ENCODE results near the gene GDI2. TPM values are rescaled to one million over a fixed set of nuclear protein-coding genes. Genes with fewer than 3 reads are reported as not detected.
"Not testable (repeated sequence)": the region's sequence is repeated elsewhere in the genome, so short reads cannot be mapped to it uniquely, and the experiment has no call there.

The GDI2 gene
- polyA plus RNA-seq, 1 donor (not counting 4 experiments of a cell fraction or from before 2014, with no cell fraction given), result 293 TPM

- H3K79me2 ChIP-seq (ENCODE audit: control insufficient read depth, insufficient read depth, low read length), result no peaks in the 10 kb centered on the region
- no peak for FAIRE-seq
Measured at GRCh38 chr10:5854131-5854475, 40.9 kb upstream of the GDI2 start.

GRCh38 chr10:5846667-5847066, 33.4 kb upstream of the GDI2 start:
- DNase-seq (ENCODE audit: low read depth, low spot score); H3K4me1 ChIP-seq (ENCODE audit: control insufficient read depth, extremely low read depth, insufficient read depth, low read length); dilution Hi-C loops (cut with MboI; ENCODE audit: extremely low pct_ligation_motif_present, low sequenced_read_pairs); H4K20me1 ChIP-seq (ENCODE audit: control insufficient read depth, extremely low read depth, insufficient read depth, low read length); H3K27me3 ChIP-seq (ENCODE audit: control insufficient read depth, extremely low read depth, insufficient read depth, low read length); H3K4me3 ChIP-seq (ENCODE audit: control insufficient read depth in 2 of 3, extremely low read depth in 1 of 3, insufficient read depth in 2 of 3, low read depth in 1 of 3, low read length in 3 of 3); H3K9ac ChIP-seq (ENCODE audit: control insufficient read depth, extremely low read depth, insufficient read depth, low read length); H3K79me2 ChIP-seq (ENCODE audit: control insufficient read depth, insufficient read depth, low read length); FAIRE-seq; H3K4me2 ChIP-seq (ENCODE audit: control insufficient read depth, extremely low read depth, insufficient read depth, low read depth, low read length); H3K27ac ChIP-seq (ENCODE audit: control insufficient read depth, insufficient read depth, low read length); H3K9me3 ChIP-seq (ENCODE audit: control insufficient read depth, low read depth, low read length); H3K36me3 ChIP-seq (ENCODE audit: control insufficient read depth in 2 of 2, extremely low read depth in 1 of 2, insufficient read depth in 2 of 2, low read length in 2 of 2); H3K9me1 ChIP-seq (ENCODE audit: control insufficient read depth, extremely low read depth, insufficient read depth, low read length); H2AFZ ChIP-seq (ENCODE audit: control insufficient read depth, low read length): not testable (repeated sequence)

More at GRCh38 chr10:5854131-5854475, 40.9 kb upstream of the GDI2 start:
- Histone ChIP-seq H3K27ac (ENCODE audit: control insufficient read depth, insufficient read depth, low read length) (no peak overlapping the region), H3K4me2 (ENCODE audit: control insufficient read depth, extremely low read depth, insufficient read depth, low read depth, low read length) (no peak overlapping the region), H3K9ac (ENCODE audit: control insufficient read depth, extremely low read depth, insufficient read depth, low read length) (no peak overlapping the region), H4K20me1 (ENCODE audit: control insufficient read depth, extremely low read depth, insufficient read depth, low read length) (no peaks in the 10 kb centered on the region), H3K9me1 (ENCODE audit: control insufficient read depth, extremely low read depth, insufficient read depth, low read length) (no peaks in the 10 kb centered on the region), H2AFZ (ENCODE audit: control insufficient read depth, low read length) (no peak overlapping the region), H3K4me1 (ENCODE audit: control insufficient read depth, extremely low read depth, insufficient read depth, low read length) (no peaks in the 10 kb centered on the region), H3K36me3 (ENCODE audit: control insufficient read depth in 2 of 2, extremely low read depth in 1 of 2, insufficient read depth in 2 of 2, low read length in 2 of 2) (no peaks in the 10 kb centered on the region), H3K27me3 (ENCODE audit: control insufficient read depth, extremely low read depth, insufficient read depth, low read length) (peaks cover 6% of the 10 kb centered on the region), H3K4me3 (ENCODE audit: control insufficient read depth in 2 of 3, extremely low read depth in 1 of 3, insufficient read depth in 2 of 3, low read depth in 1 of 3, low read length in 3 of 3) (no peak overlapping the region), H3K9me3 (ENCODE audit: control insufficient read depth, low read depth, low read length) (no peaks in the 10 kb centered on the region)
- dilution Hi-C loops (cut with MboI; ENCODE audit: extremely low pct_ligation_motif_present, low sequenced_read_pairs), result no loop called here
- TF ChIP-seq EZH2 (IDR thresholded peaks at IDR 0.05; ENCODE audit: low read length) (no peak), CTCF (optimal IDR thresholded peaks at IDR 0.05 in 1 of 3, IDR thresholded peaks at IDR 0.05 in 1 of 3, conservative IDR thresholded peaks at IDR 0.05 in 1 of 3; ENCODE audit: extremely low read depth in 1 of 3, insufficient read depth in 2 of 3, low read length in 3 of 3) (no peak)
- DNase-seq (ENCODE audit: low read depth, low spot score), result no peak

GRCh38 chr10:5844345-5845055, 31.3 kb upstream of the GDI2 start:
- Histone ChIP-seq H2AFZ (ENCODE audit: control insufficient read depth, low read length) (no peak overlapping the region), H3K27me3 (ENCODE audit: control insufficient read depth, extremely low read depth, insufficient read depth, low read length) (no peaks in the 10 kb centered on the region), H3K36me3 (ENCODE audit: control insufficient read depth in 2 of 2, extremely low read depth in 1 of 2, insufficient read depth in 2 of 2, low read length in 2 of 2) (no peaks in the 10 kb centered on the region), H3K4me3 (ENCODE audit: control insufficient read depth in 2 of 3, extremely low read depth in 1 of 3, insufficient read depth in 2 of 3, low read depth in 1 of 3, low read length in 3 of 3) (no peak overlapping the region), H3K9ac (ENCODE audit: control insufficient read depth, extremely low read depth, insufficient read depth, low read length) (no peak overlapping the region), H3K4me2 (ENCODE audit: control insufficient read depth, extremely low read depth, insufficient read depth, low read depth, low read length) (peak overlapping the region; percentile 11), H3K27ac (ENCODE audit: control insufficient read depth, insufficient read depth, low read length) (no peak overlapping the region), H3K9me1 (ENCODE audit: control insufficient read depth, extremely low read depth, insufficient read depth, low read length) (no peaks in the 10 kb centered on the region), H3K79me2 (ENCODE audit: control insufficient read depth, insufficient read depth, low read length) (no peaks in the 10 kb centered on the region), H3K4me1 (ENCODE audit: control insufficient read depth, extremely low read depth, insufficient read depth, low read length) (no peaks in the 10 kb centered on the region), H4K20me1 (ENCODE audit: control insufficient read depth, extremely low read depth, insufficient read depth, low read length) (no peaks in the 10 kb centered on the region), H3K9me3 (ENCODE audit: control insufficient read depth, low read depth, low read length) (no peaks in the 10 kb centered on the region)
- TF ChIP-seq CTCF (optimal IDR thresholded peaks at IDR 0.05 in 1 of 3, IDR thresholded peaks at IDR 0.05 in 1 of 3, conservative IDR thresholded peaks at IDR 0.05 in 1 of 3; ENCODE audit: extremely low read depth in 1 of 3, insufficient read depth in 2 of 3, low read length in 3 of 3) (no peak), EZH2 (IDR thresholded peaks at IDR 0.05; ENCODE audit: low read length) (no peak)
- DNase-seq (ENCODE audit: low read depth, low spot score) (peak; percentile 1), FAIRE-seq (no peak)
- dilution Hi-C loops (cut with MboI; ENCODE audit: extremely low pct_ligation_motif_present, low sequenced_read_pairs), result no loop called here

Measured in keratinocyte (primary cell).